Endothelial cell (in vitro differentiated cells): Measurements from ENCODE around the gene CUL9. TPM values are rescaled to one million over a fixed set of nuclear protein-coding genes. Genes with fewer than 3 reads are reported as not detected.

Source experiments
- DNase-seq: peaks from one replicate; pipeline ENCODE4 v3.0.0; 2021; ENCODE audit warnings: low spot score
- H3K27ac Mint-ChIP-seq: one replicate; pipeline ENCODE4 v1.8.0; 2021; ENCODE audit warnings: mixed read lengths, inconsistent platforms; ENCODE audit not compliant: unreplicated experiment
- H3K27me3 Mint-ChIP-seq: one replicate; pipeline ENCODE4 v1.8.0; 2021; ENCODE audit warnings: mild to moderate bottlenecking, moderate library complexity, mixed read lengths, inconsistent platforms; ENCODE audit not compliant: unreplicated experiment
- H3K36me3 Mint-ChIP-seq: one replicate; pipeline ENCODE4 v1.8.0; 2021; ENCODE audit warnings: mild to moderate bottlenecking, low read depth, mixed read lengths, inconsistent platforms; ENCODE audit not compliant: unreplicated experiment
- H3K4me1 Mint-ChIP-seq: one replicate; pipeline ENCODE4 v1.8.0; 2021; ENCODE audit warnings: mild to moderate bottlenecking, mixed read lengths, inconsistent platforms; ENCODE audit not compliant: unreplicated experiment
- H3K4me3 Mint-ChIP-seq: one replicate; pipeline ENCODE4 v1.8.0; 2021; ENCODE audit warnings: mild to moderate bottlenecking, mixed read lengths, inconsistent platforms; ENCODE audit not compliant: unreplicated experiment
- H3K9me3 Mint-ChIP-seq: one replicate; pipeline ENCODE4 v1.8.0; 2021; ENCODE audit warnings: mixed read lengths, inconsistent platforms; ENCODE audit not compliant: unreplicated experiment
- CTCF ChIP-seq: fragments of 200-600 bp; sonication (generic); IDR thresholded peaks from one replicate; pipeline ENCODE4 v1.5.0; 2021; ENCODE audit warnings: antibody characterized with exemption; ENCODE audit not compliant: unreplicated experiment
- total RNA-seq: library from RNA; stranded (reverse); fragmentation: NEBNext Ultra II Directional; extraction: Animal tissue kit (Norgen Biotek cat#: 25700); gene quantifications from one replicate; pipeline ENCODE4 v1.2.1, GENCODE V29; 2021; ENCODE audit not compliant: unreplicated experiment

Gene CUL9
- total RNA-seq, 1 donor from 2014 or later: 55.4 TPM

GRCh38 chr6:43193929-43194328 lies 11.9 kb downstream of the CUL9 start:
- H3K9me3 Mint-ChIP-seq: no peaks in the 10 kb centered on the region
- no peak for TF ChIP-seq CTCF

GRCh38 chr6:43196337-43196736 lies 14.3 kb downstream of the CUL9 start:
- Mint-ChIP-seq H3K27me3 (peaks cover 8% of the 10 kb centered on the region), H3K9me3 (no peaks in the 10 kb centered on the region), H3K36me3 (peaks cover 40% of the 10 kb centered on the region), H3K4me3 (no peak overlapping the region), H3K27ac (no peak overlapping the region), H3K4me1 (peaks cover 9% of the 10 kb centered on the region)
- DNase-seq: no peak
- TF ChIP-seq CTCF: no peak

More at GRCh38 chr6:43193929-43194328, 11.9 kb downstream of the CUL9 start:
- peaks cover 6% of the 10 kb centered on the region for H3K27me3 Mint-ChIP-seq
- peak overlapping the region; percentile 51 for H3K4me3 Mint-ChIP-seq
- peaks cover 32% of the 10 kb centered on the region for H3K36me3 Mint-ChIP-seq
- H3K4me1 Mint-ChIP-seq: no peaks in the 10 kb centered on the region
- H3K27ac Mint-ChIP-seq: no peak overlapping the region
- DNase-seq: no peak

- H3K4me3 Mint-ChIP-seq: no peak overlapping the region
- no peak for TF ChIP-seq CTCF
- H3K9me3 Mint-ChIP-seq: no peaks in the 10 kb centered on the region
- peaks cover 9% of the 10 kb centered on the region for H3K4me1 Mint-ChIP-seq
- peaks cover 36% of the 10 kb centered on the region for H3K36me3 Mint-ChIP-seq
- H3K27ac Mint-ChIP-seq: no peak overlapping the region
- DNase-seq: no peak
- H3K27me3 Mint-ChIP-seq: peaks cover 8% of the 10 kb centered on the region
Measured at GRCh38 chr6:43199912-43200311, 17.9 kb downstream of the CUL9 start.

- Mint-ChIP-seq H3K9me3 (no peaks in the 10 kb centered on the region), H3K36me3 (peaks cover 34% of the 10 kb centered on the region), H3K27ac (no peak overlapping the region), H3K27me3 (peaks cover 7% of the 10 kb centered on the region), H3K4me1 (peaks cover 13% of the 10 kb centered on the region), H3K4me3 (peak overlapping the region; percentile 6)
- DNase-seq: no peak
- no peak for TF ChIP-seq CTCF
Measured at GRCh38 chr6:43200541-43200940, 18.5 kb downstream of the CUL9 start.

GRCh38 chr6:43202451-43202850 lies 20.5 kb downstream of the CUL9 start:
- no peak for DNase-seq
- H3K27ac Mint-ChIP-seq: no peak overlapping the region
- H3K9me3 Mint-ChIP-seq: no peaks in the 10 kb centered on the region
- peaks cover 9% of the 10 kb centered on the region for H3K27me3 Mint-ChIP-seq
- peaks cover 13% of the 10 kb centered on the region for H3K4me1 Mint-ChIP-seq
- no peak for TF ChIP-seq CTCF
- no peak overlapping the region for H3K4me3 Mint-ChIP-seq
- H3K36me3 Mint-ChIP-seq: peaks cover 29% of the 10 kb centered on the region
